DND-41 (cell line): ENCODE measurements around the gene CHMP1B.

Source experiments
- ATAC-seq: fragments of 200-7000 bp; cut with Tn5 transposase; 3 replicates; pipeline ENCODE4 v1.9.1; 2021; ENCODE audit warnings: low read depth; ENCODE audit not compliant: insufficient read depth
- DNase-seq: peaks from one replicate; pipeline ENCODE4 v3.0.0-alpha.2; 2020
- H2AFZ ChIP-seq: 2 replicates; pipeline ENCODE4 v1.6.0; 2012; ENCODE audit warnings: low read depth, low read length
- H3K27ac ChIP-seq: 2 replicates; pipeline ENCODE4 v1.5.1; 2012; ENCODE audit warnings: low read length, inconsistent platforms
- H3K27me3 ChIP-seq: fragments of 200-600 bp; sonication (generic); 2 replicates; pipeline ENCODE4 v1.6.0; 2012; ENCODE audit warnings: low read length, mild to moderate bottlenecking, inconsistent platforms; ENCODE audit not compliant: insufficient read depth, poor library complexity
- H3K36me3 ChIP-seq: 2 replicates; pipeline ENCODE4 v1.5.1; 2012; ENCODE audit warnings: low read length, inconsistent platforms; ENCODE audit not compliant: insufficient read depth
- H3K4me1 ChIP-seq: 2 replicates; pipeline ENCODE4 v1.5.1; 2012; ENCODE audit warnings: mild to moderate bottlenecking, low read length; ENCODE audit not compliant: insufficient read depth
- H3K4me2 ChIP-seq: 2 replicates; pipeline ENCODE4 v1.6.0; 2012; ENCODE audit warnings: mild to moderate bottlenecking, moderate library complexity, low read length, inconsistent platforms; ENCODE audit not compliant: insufficient read depth
- H3K4me3 ChIP-seq, 2 experiments: fragments of 200-600 bp in 1 of 2; shearing (Covaris generic) in 1 of 2; 2 replicates each; pipeline ENCODE4 v1.5.1; 2012 to 2016; ENCODE audit warnings: inconsistent platforms in 2 of 2, low read length in 2 of 2, mild to moderate bottlenecking in 2 of 2, low read depth in 1 of 2, moderate library complexity in 1 of 2
- H3K79me2 ChIP-seq: 2 replicates; pipeline ENCODE4 v1.6.0; 2012; ENCODE audit warnings: low read length, inconsistent platforms; ENCODE audit not compliant: insufficient read depth
- H3K9ac ChIP-seq: 2 replicates; pipeline ENCODE4 v1.6.0; 2012; ENCODE audit warnings: low read depth, mild to moderate bottlenecking, inconsistent platforms, low read length, moderate library complexity
- H3K9me3 ChIP-seq: 2 replicates; pipeline ENCODE4 v1.5.1; 2012; ENCODE audit warnings: low read length, moderate library complexity, mild to moderate bottlenecking, inconsistent platforms; ENCODE audit not compliant: insufficient read depth, severe bottlenecking
- H4K20me1 ChIP-seq: 2 replicates; pipeline ENCODE4 v1.6.0; 2012; ENCODE audit warnings: low read length; ENCODE audit not compliant: insufficient read depth
- EZH2 ChIP-seq: IDR thresholded peaks from 3 replicates; pipeline ENCODE4 v1.6.1; 2012; ENCODE audit warnings: borderline replicate concordance, low read depth, mild to moderate bottlenecking, moderate library complexity, low read length, inconsistent platforms; ENCODE audit not compliant: severe bottlenecking
- TF ChIP-seq, protein P1 (sequence below): IDR thresholded peaks from 2 replicates; pipeline ENCODE4 v1.5.1; 2012; ENCODE audit warnings: borderline replicate concordance, low read length, moderate library complexity, mild to moderate bottlenecking; ENCODE audit not compliant: poor library complexity, severe bottlenecking; ENCODE audit errors: extremely low read depth

CHMP1B gene

DNA sequence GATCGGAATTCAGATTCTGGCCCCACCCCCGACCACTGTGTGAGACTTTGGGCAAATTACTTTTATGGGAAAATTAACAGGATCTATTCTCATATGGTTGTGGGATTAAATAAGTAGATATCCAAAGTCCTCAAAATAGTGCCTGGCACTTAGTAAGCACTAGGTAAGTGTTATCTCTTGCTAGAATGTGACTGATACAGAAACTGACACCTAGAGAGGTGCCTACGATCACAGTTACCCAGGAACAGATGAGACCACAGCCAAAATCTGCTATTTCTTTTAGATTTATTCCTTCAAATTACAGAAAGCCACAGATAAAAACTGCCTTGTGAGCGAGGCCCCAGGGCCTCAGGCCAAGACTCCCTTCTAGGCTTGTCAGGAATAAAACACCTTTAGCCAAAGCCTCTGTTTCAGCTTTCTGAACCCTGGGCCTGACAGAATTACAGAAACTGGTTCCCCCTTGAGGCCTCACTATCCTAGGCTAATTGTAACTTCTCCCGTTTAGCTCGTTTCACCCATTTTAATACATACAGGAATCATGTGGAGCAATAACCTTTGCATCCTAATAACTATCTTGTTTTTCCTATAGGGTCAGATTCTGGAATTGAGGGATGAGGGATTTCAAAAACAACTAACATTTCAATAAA, 22.3 kb upstream of the CHMP1B start:
- no peak for DNase-seq
- no peak for ATAC-seq
- no peak overlapping the region for H3K9ac ChIP-seq
- TF ChIP-seq, protein P1, sequence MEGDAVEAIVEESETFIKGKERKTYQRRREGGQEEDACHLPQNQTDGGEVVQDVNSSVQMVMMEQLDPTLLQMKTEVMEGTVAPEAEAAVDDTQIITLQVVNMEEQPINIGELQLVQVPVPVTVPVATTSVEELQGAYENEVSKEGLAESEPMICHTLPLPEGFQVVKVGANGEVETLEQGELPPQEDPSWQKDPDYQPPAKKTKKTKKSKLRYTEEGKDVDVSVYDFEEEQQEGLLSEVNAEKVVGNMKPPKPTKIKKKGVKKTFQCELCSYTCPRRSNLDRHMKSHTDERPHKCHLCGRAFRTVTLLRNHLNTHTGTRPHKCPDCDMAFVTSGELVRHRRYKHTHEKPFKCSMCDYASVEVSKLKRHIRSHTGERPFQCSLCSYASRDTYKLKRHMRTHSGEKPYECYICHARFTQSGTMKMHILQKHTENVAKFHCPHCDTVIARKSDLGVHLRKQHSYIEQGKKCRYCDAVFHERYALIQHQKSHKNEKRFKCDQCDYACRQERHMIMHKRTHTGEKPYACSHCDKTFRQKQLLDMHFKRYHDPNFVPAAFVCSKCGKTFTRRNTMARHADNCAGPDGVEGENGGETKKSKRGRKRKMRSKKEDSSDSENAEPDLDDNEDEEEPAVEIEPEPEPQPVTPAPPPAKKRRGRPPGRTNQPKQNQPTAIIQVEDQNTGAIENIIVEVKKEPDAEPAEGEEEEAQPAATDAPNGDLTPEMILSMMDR, result no peak
- no peak for TF ChIP-seq EZH2
- H4K20me1 ChIP-seq, result no peaks in the 10 kb centered on the region
- H3K27me3 ChIP-seq, result no peaks in the 10 kb centered on the region
- H3K4me2 ChIP-seq, result no peak overlapping the region
- H3K4me1 ChIP-seq, result no peaks in the 10 kb centered on the region
- no peak overlapping the region for H2AFZ ChIP-seq
- no peaks in the 10 kb centered on the region for H3K9me3 ChIP-seq
- H3K36me3 ChIP-seq, result no peaks in the 10 kb centered on the region
- H3K27ac ChIP-seq, result no peak overlapping the region
- no peak overlapping the region for H3K4me3 ChIP-seq
- H3K79me2 ChIP-seq, result no peaks in the 10 kb centered on the region

- H3K4me2 ChIP-seq, result no peak overlapping the region
- DNase-seq (no peak), ATAC-seq (no peak)
- H3K9me3 ChIP-seq, result no peaks in the 10 kb centered on the region
- H3K9ac ChIP-seq, result no peak overlapping the region
- no peak overlapping the region for H3K4me3 ChIP-seq
- TF ChIP-seq EZH2, result no peak
- TF ChIP-seq, protein P1, result no peak
- no peaks in the 10 kb centered on the region for H3K79me2 ChIP-seq
- no peak overlapping the region for H3K27ac ChIP-seq
- H2AFZ ChIP-seq, result no peak overlapping the region
- no peaks in the 10 kb centered on the region for H3K4me1 ChIP-seq
- no peaks in the 10 kb centered on the region for H4K20me1 ChIP-seq
- H3K27me3 ChIP-seq, result no peaks in the 10 kb centered on the region
- no peaks in the 10 kb centered on the region for H3K36me3 ChIP-seq
Observed at GRCh38 chr18:11830585-11830984, 20.6 kb upstream of the CHMP1B start.

DNA sequence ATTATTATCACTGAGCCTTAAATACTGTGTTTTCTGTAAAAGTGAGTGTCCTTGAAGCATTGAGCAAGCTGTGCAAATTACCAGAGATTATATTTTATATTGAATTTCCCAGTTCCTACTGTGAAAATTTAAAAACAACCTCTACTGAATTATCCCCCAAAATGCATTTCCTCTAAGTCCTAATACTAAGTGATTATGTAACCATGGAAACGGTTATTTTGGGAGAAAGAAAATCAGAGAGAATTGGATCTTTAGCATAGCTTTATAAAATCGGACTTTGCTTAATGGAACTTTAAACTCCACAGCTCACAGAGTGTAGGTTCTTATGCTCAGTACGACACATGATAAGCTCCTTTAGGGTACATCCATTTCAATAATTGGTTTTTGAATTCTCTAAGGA, 19.3 kb upstream of the CHMP1B start:
- Histone ChIP-seq H3K4me2 (no peak overlapping the region), H3K27me3 (no peaks in the 10 kb centered on the region), H3K79me2 (no peaks in the 10 kb centered on the region), H4K20me1 (no peaks in the 10 kb centered on the region), H3K36me3 (no peaks in the 10 kb centered on the region), H3K9ac (no peak overlapping the region), H3K27ac (no peak overlapping the region), H3K4me3 (no peak overlapping the region), H3K9me3 (no peaks in the 10 kb centered on the region), H3K4me1 (no peaks in the 10 kb centered on the region), H2AFZ (no peak overlapping the region)
- ATAC-seq, result no peak
- DNase-seq, result no peak
- TF ChIP-seq, protein P1, result no peak

DNA sequence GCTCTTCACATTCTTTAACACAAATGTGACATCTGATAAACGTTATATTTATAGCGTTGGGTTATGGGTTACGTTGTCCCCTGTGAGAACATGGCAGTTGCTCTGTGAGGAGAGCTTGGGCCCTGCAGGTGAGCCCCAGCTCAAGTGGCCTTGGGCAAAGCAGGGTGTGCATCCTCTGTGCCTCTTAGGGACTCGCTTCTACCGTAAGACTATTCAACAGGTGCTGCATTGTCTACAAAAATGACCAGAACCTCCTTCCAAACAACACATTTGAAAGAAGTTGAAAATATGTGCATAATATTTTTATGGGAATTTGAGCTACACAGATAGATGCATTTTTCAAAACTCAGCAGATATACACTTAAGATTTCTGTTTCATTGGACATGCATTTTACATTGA, 16.4 kb upstream of the CHMP1B start:
- Histone ChIP-seq H3K36me3 (no peaks in the 10 kb centered on the region), H3K27ac (no peak overlapping the region), H3K9me3 (no peaks in the 10 kb centered on the region), H3K4me3 (no peak overlapping the region), H3K4me1 (no peaks in the 10 kb centered on the region), H3K9ac (no peak overlapping the region), H3K4me2 (no peak overlapping the region), H4K20me1 (no peaks in the 10 kb centered on the region), H3K79me2 (no peaks in the 10 kb centered on the region), H2AFZ (no peak overlapping the region), H3K27me3 (no peaks in the 10 kb centered on the region)
- ATAC-seq (no peak), DNase-seq (no peak)
- TF ChIP-seq, protein P1, result no peak
- TF ChIP-seq EZH2, result no peak
